ENCODE data around the gene ADGRL2.

Gene ADGRL2

GRCh38 chr1:81809808-81810207, 9.1 kb downstream of the ADGRL2 start:
- ChIA-PET POLR2A (no interaction called here), CTCF (no interaction called here)
- no peaks in the 10 kb centered on the region for H3K9me3 ChIP-seq (ENCODE audit: control insufficient read depth, insufficient read depth, low read depth, low read length)
- H3K4me1 ChIP-seq (ENCODE audit: control insufficient read depth, insufficient read depth, low read length): peaks cover 46% of the 10 kb centered on the region
- no peaks in the 10 kb centered on the region for H3K36me3 ChIP-seq (ENCODE audit: control insufficient read depth in 2 of 2, insufficient read depth in 1 of 2, low read length in 2 of 2)
- H3K4me3 ChIP-seq (ENCODE audit: low read depth, low read length): no peak overlapping the region
- H3K27ac ChIP-seq (ENCODE audit: extremely low read depth, low read depth, low read length): no peak overlapping the region
- no peak for TF ChIP-seq ZNF610 (tag by site-specific recombination; IDR thresholded peaks at IDR 0.05; ENCODE audit: borderline replicate concordance)
- no peak for TF ChIP-seq ZNF391 (tag by site-specific recombination; IDR thresholded peaks at IDR 0.05; ENCODE audit: borderline replicate concordance, low read depth)
- no peak for TF ChIP-seq PBX3 (CRISPR knock-in tag; IDR thresholded peaks at IDR 0.05)
- no peak for TF ChIP-seq ZNF19 (tag by site-specific recombination; IDR thresholded peaks at IDR 0.05; ENCODE audit: low read depth)
- TF ChIP-seq ZNF777 (tag by site-specific recombination; IDR thresholded peaks at IDR 0.05; ENCODE audit: borderline replicate concordance): no peak
- no peak for TF ChIP-seq PRDM10 (tag by site-specific recombination; IDR thresholded peaks at IDR 0.05)
- no peak for TF ChIP-seq ZNF221 (tag by site-specific recombination; IDR thresholded peaks at IDR 0.05; ENCODE audit: borderline replicate concordance)
- no peak for TF ChIP-seq ZNF394 (tag by site-specific recombination; IDR thresholded peaks at IDR 0.05; ENCODE audit: borderline replicate concordance)
- no peak for TF ChIP-seq ZNF585B (tag by site-specific recombination; IDR thresholded peaks at IDR 0.05)
- TF ChIP-seq HOXD13 (CRISPR knock-in tag; IDR thresholded peaks at IDR 0.05; ENCODE audit: borderline replicate concordance): no peak
- TF ChIP-seq ZNF18 (tag by site-specific recombination; IDR thresholded peaks at IDR 0.05): no peak
- no peak for TF ChIP-seq ZNF624 (tag by site-specific recombination; IDR thresholded peaks at IDR 0.05)
- no peak for TF ChIP-seq ZNF561 (tag by site-specific recombination; IDR thresholded peaks at IDR 0.05; ENCODE audit: borderline replicate concordance)
- no peak for TF ChIP-seq ZNF791 (tag by site-specific recombination; IDR thresholded peaks at IDR 0.05)
- TF ChIP-seq ZNF549 (tag by site-specific recombination; IDR thresholded peaks at IDR 0.05): no peak
- no peak for TF ChIP-seq ZNF837 (tag by site-specific recombination; IDR thresholded peaks at IDR 0.05)
- no peak for TF ChIP-seq ZNF692 (tag by site-specific recombination; IDR thresholded peaks at IDR 0.05)
- no peak for TF ChIP-seq ZBTB20 (tag by site-specific recombination; IDR thresholded peaks at IDR 0.05)
- TF ChIP-seq ZNF362 (tag by site-specific recombination; IDR thresholded peaks at IDR 0.05): no peak
- no peak for TF ChIP-seq ZNF169 (tag by site-specific recombination; IDR thresholded peaks at IDR 0.05)
- no peak for TF ChIP-seq ZNF350 (tag by site-specific recombination; IDR thresholded peaks at IDR 0.05)
- TF ChIP-seq ZNF132 (tag by site-specific recombination; IDR thresholded peaks at IDR 0.05; ENCODE audit: borderline replicate concordance): no peak
- TF ChIP-seq PRDM6 (tag by site-specific recombination; IDR thresholded peaks at IDR 0.05): peak; percentile 74
- no peak for TF ChIP-seq ZBTB44 (tag by site-specific recombination; IDR thresholded peaks at IDR 0.05)
- no peak for TF ChIP-seq ZNF248 (tag by site-specific recombination; IDR thresholded peaks at IDR 0.05)
- TF ChIP-seq FEZF1 (tag by site-specific recombination; IDR thresholded peaks at IDR 0.05): peak; percentile 85
